GM21528 (cell line): Measurements from ENCODE around the gene HES2.
"Not testable (repeated sequence)": the region's sequence is repeated elsewhere in the genome, so short reads cannot be mapped to it uniquely, and the experiment has no call there.

Experiments
- ATAC-seq: cut with Tn5 transposase; IDR thresholded peaks from one replicate; pipeline ENCODE4 v1.9.1; 2021; ENCODE audit warnings: mild to moderate bottlenecking, moderate library complexity; ENCODE audit not compliant: unreplicated experiment, low FRiP score

HES2 gene

GRCh38 chr1:6419397-6419803, 319 bp downstream of the HES2 start:
- no peak for ATAC-seq

DNA sequence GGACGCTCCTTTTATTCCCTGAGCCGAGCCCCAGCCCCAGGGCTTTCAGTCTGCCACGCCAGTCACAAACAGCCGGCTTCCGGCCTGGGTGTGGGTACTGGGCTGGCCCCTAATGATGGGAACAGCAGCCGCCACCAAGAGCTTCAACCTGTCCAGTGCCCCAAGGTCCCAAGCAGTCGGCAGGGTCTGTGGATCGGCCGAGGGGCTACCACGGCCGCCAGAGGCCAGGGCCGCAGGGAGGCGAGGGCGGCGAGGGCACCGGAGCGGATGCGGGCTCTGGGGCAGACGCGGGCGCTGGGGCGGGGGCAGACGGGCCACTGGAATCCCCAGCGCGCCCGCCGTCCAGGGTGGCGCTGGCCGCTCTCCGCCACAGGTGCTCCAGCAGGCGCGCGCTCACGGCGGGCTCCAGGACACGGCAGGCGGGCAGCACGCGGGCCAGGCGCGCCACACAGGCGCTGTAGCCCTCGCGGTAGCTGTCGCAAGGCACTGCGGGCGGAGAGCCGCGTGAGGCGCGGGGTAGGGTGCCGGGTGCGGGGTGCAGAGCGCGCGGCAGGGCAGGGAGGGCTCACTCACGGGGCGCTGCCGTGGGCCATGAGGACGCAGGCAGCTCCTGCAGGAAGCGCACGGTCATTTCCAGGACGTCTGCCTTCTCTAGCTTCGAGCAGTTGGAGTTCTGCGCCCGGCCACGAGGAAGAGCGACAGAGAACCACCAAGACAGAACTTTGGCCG, 887 bp downstream of the HES2 start:
- ATAC-seq, result no peak

DNA sequence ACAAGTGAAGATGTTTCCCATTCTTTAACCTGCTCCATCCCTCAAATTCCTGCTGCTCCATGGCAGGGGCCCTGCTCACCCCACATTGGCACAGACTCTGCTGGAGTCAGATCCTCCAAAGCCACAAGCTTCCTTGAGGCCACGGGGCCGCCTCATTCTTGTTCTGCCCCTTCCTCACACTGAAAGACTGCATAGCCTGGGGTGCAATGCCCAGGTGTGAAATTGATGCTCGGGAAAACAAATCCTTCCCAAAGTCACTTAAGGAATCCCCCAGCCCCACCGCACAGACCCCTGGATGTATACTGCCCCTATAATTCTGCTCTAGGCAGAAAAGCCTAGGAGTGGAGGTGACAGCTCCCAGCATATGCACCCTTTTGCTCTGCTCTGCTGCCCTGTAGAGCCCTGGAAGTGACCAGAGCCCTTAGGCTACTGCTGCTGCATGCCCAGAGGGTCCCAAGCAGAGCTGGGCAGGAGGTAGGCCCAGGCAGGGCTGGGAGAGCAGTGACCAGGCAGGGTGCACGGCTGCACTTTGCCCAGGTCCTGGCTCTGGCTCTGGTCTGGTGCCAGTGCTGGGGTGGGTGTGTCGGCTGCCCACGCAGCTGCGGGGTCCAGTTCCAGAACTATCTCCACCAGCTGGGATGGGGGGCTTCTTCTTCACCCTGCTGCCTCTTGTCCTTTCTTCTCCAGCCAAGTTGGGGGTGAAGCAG, 1.6 kb downstream of the HES2 start:
- no peak for ATAC-seq

- ATAC-seq, result no peak
Measured at GRCh38 chr1:6416906-6417305, 2.8 kb downstream of the HES2 start.

DNA sequence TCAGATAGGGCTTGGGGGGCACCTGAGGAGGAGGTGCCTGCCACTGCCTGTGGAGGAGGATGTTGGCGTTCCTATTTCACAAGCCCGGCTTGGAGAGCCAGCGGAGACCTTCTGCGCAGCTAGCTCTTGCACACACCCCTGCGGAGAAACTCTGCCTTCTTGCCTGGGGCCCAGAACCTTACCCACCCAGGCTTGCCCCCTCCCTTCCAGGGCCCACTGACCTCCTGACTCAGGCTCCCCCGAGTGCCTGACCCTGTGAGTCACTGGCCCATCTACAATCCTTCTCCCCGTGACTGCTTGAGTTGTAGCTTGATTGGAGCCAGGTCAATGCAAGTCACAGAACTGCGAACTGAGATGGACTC, 3.4 kb downstream of the HES2 start:
- ATAC-seq, result no peak

- no peak for ATAC-seq
Measured at GRCh38 chr1:6414881-6415626, 4.7 kb downstream of the HES2 start.

DNA sequence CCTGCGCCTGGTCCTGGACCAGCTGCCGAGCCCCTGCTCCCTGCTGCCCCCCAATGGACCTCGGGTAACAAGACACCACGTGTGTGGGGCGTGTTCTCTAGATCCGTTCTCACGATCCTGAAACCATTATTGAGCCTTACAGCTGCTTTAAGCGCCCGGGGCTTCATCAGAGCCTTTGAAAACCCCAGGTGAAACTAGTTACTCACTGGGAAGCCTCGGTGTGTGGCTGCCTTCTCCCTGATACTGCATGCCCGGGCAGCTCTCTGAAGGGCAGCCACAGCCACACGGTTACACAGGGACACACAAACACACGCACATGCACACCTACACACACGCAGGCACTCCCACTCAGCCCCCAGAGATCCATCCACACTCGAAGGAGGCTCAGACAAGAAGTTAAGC, 5.3 kb downstream of the HES2 start:
- ATAC-seq, result peak; percentile 74

DNA sequence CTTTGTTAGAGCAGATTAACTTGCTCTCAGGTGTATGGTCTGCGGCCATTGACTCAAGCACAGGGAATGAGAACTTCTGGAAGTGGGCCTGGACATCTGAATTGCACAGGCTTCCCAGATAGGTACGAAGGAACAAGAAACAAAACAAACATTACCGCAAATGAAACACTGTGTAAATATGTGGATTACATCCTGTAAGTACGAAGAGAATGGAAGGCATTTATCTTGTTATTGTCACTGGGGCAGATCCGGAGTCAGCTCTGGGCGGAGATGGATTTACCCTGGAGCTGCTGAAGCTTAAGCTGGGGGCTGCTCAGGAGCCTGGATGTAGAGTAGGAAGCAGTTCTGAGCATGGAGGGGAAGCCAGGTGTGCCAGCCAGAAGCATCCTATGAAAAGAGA, 6.8 kb downstream of the HES2 start:
- no peak for ATAC-seq

- no peak for ATAC-seq
Measured at GRCh38 chr1:6410248-6410893, 9.3 kb downstream of the HES2 start.

DNA sequence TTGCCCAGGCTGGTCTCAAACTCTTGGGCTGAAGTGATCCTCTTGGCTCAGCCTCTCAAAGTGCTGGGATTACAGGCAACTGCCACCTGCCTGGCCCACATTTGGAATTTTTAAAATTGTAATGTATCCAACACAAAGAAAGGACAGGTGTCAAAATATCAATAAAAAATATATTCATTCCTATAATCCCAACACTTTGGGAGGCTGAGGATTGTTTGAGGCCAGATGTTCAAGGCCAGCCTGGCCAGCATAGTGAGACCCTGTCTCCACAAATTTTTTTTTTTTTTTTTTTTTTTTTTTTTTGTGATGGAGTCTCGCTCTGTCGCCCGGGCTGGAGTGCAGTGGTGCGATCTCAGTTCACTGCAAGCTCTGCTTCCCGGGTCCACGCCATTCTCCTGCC, 10.0 kb downstream of the HES2 start:
- no peak for ATAC-seq

GRCh38 chr1:6409053-6409452, 10.7 kb downstream of the HES2 start:
- ATAC-seq, result no peak

DNA sequence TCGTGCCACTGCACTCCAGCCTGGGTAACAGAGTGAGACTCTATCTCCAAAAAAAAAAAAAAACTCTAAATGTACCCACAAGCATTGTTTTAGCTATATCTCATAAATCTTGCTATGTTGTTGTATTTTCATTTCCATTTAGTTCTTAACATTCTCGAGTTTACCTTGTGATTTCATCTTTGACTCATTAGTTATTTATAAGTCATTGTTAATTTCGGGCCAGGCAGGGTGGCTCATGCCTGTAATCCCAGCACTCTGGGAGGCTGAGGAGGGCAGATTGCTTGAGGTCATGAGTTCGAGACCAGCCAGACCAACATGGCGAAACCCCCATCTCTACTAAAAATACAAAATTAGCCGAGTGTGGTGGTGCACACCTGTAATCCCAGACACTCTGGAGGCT, 11.7 kb downstream of the HES2 start:
- ATAC-seq, result no peak

- ATAC-seq, result no peak
Measured at GRCh38 chr1:6401673-6402072, 18.0 kb downstream of the HES2 start.

DNA sequence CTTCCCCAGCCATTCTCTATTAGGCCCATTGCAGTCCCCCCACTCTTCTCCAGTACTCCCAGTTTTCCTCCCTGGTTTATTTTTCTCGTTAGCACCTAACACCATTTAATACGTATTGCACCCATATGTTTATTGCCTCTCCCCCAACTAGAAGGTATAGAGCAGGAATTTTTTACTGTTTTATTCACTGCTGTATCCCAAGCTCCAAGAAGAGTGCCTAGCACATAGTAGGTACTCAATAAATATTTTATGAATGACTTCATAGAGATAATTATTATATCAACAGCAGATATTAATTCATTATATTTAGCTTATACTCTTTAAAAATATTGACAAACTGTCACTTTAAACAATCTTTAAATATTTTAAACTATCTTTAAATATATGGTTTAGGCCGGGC, 20.4 kb downstream of the HES2 start:
- no peak for ATAC-seq

DNA sequence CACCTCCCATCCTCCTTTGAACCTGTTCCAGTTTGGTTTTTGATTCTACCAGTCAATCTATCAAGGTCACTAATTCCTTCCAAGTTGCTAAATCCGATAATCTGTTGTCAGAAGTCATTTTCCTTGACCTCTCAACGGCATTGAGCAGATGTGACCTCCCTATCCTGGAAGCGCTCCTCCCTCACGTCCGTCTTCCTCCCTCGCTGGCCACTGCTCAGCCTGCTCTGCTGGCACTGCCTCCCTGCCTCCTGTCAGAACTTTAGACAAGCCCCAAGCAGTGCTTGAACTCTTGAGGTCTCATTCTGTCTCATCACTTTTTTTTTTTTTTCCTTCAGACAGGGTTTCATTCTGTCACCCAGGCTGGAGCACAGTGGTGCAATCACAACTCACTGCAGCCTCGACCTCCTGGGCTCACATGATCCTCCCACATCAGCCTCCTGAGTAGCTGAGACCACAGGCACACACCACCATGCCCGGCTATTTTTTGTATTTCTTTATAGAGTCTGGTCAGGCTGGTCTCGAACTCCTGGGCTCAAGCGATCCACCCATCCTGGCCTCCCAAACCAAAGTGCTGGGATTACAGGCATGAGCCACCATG, 21.8 kb downstream of the HES2 start:
- no peak for ATAC-seq

DNA sequence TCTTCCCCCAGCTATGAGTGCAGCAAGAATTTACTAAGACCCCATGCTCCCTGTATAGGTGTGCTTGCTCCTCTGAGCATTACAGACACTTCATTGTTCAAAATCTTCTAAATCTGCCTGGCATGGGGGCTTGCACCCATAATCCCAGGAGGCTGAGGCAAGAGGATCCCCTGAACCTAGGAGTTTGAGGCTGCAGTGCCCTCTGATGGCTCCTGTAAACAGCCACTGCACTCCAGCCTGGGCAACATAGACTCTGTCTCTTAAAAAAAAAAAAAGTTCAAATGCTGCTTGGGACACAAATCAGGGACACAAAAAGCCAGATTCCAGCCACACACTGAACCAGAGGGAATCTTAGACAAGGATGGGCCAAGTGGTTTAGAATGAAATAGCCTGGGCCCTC, 22.7 kb downstream of the HES2 start:
- ATAC-seq, result no peak

- not testable (repeated sequence) for ATAC-seq
Measured at GRCh38 chr1:6395781-6396244, 23.9 kb downstream of the HES2 start.

DNA sequence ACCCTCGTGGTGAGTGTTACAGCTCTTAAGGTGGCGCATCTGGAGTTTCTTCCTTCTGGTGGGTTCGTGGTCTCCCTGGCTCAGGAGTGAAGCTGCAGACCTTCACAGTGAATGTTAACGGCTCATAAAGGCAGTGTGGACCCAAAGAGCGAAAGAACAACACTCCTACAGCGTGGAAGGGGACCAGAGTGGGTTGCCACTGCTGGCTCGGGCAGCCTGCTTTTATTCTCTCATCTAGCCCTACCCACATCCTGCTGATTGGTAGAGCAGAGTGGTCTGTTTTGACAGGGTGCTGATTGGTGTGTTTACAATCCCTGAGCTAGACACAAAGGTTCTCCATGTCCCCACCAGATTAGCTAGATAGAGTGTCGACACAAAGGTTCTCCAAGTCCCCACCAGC, 24.6 kb downstream of the HES2 start:
- ATAC-seq, result not testable (repeated sequence)

GRCh38 chr1:6393400-6394187, 26.1 kb downstream of the HES2 start, which contains the start of gene ACOT7:
TSS of gene ACOT7 (minus strand) at chr1:6393767. CDS start at chr1:6393399, 368 bp downstream.
- ATAC-seq, result peak; percentile 82
